A673 (cell line): ENCODE measurements around the gene LHX6.

Experiments
- CTCF ChIP-seq: fragments of 300-800, 200-600 bp; sonication (generic); conservative IDR thresholded peaks from 2 replicates; pipeline ENCODE4 v1.5.1; 2017; ENCODE audit warnings: low read depth, mild to moderate bottlenecking, antibody characterized with exemption, low read length, moderate library complexity, mixed read lengths
- EZH2 ChIP-seq: fragments of 200-600 bp; sonication (generic); IDR thresholded peaks from 2 replicates; pipeline ENCODE4 v1.6.1; 2017; ENCODE audit warnings: borderline replicate concordance, low read depth, mild to moderate bottlenecking, mixed read lengths, antibody characterized with exemption, low read length; ENCODE audit not compliant: poor library complexity, severe bottlenecking

GRCh38 chr9:122268041-122268814 lies 39.5 kb upstream of the LHX6 start:
- TF ChIP-seq CTCF (no peak), EZH2 (no peak)
